ENCODE results near the gene STK31.
"Not testable (repeated sequence)": the region's sequence is repeated elsewhere in the genome, so short reads cannot be mapped to it uniquely, and the experiment has no call there.

Gene STK31

GRCh38 chr7:23713285-23714149, 3.5 kb downstream of the STK31 start:
- DNase-seq, result no peak

GRCh38 chr7:23714150-23714464, 4.1 kb downstream of the STK31 start:
- no peak for DNase-seq

GRCh38 chr7:23714579-23714978, 4.6 kb downstream of the STK31 start:
- DNase-seq, result no peak

- no peak for DNase-seq
Measured at GRCh38 chr7:23715099-23715498, 5.1 kb downstream of the STK31 start.

GRCh38 chr7:23717788-23718187, 7.8 kb downstream of the STK31 start:
- no peak for DNase-seq

- no peak for DNase-seq
Measured at GRCh38 chr7:23721456-23721855, 11.4 kb downstream of the STK31 start.

- not testable (repeated sequence) for DNase-seq
Measured at GRCh38 chr7:23722587-23723216, 12.7 kb downstream of the STK31 start.

GRCh38 chr7:23724113-23724512, 14.1 kb downstream of the STK31 start:
- DNase-seq, result not testable (repeated sequence)

- no peak for DNase-seq
Measured at GRCh38 chr7:23742051-23742450, 32.0 kb downstream of the STK31 start.

GRCh38 chr7:23743226-23743625, 33.2 kb downstream of the STK31 start:
- DNase-seq, result no peak

- DNase-seq, result no peak
Measured at GRCh38 chr7:23746629-23747028, 36.6 kb downstream of the STK31 start.

GRCh38 chr7:23751852-23752251, 41.8 kb downstream of the STK31 start:
- DNase-seq, result no peak

GRCh38 chr7:23758839-23759238, 48.8 kb downstream of the STK31 start:
- DNase-seq, result not testable (repeated sequence)

- no peak for DNase-seq
Measured at GRCh38 chr7:23759671-23760391, 49.8 kb downstream of the STK31 start.

GRCh38 chr7:23765943-23766342, 55.9 kb downstream of the STK31 start:
- no peak for DNase-seq

GRCh38 chr7:23767514-23767913, 57.5 kb downstream of the STK31 start:
- no peak for DNase-seq

GRCh38 chr7:23768022-23768421, 58.0 kb downstream of the STK31 start:
- peak in 1 of 2 experiments; percentile 9 for DNase-seq

- DNase-seq, result not testable (repeated sequence)
Measured at GRCh38 chr7:23779185-23779800, 69.3 kb downstream of the STK31 start.

GRCh38 chr7:23783115-23783514, 73.1 kb downstream of the STK31 start:
- no peak for DNase-seq

- no peak for DNase-seq
Measured at GRCh38 chr7:23787272-23787671, 77.3 kb downstream of the STK31 start.

- DNase-seq, result peak in 1 of 2 experiments; percentile 20
Measured at GRCh38 chr7:23788843-23789242, 78.8 kb downstream of the STK31 start.

GRCh38 chr7:23791721-23792120, 81.7 kb downstream of the STK31 start:
- peak in 1 of 2 experiments; percentile 18 for DNase-seq

GRCh38 chr7:23802720-23803397, 92.8 kb downstream of the STK31 start:
- no peak for DNase-seq
